Measurements from ENCODE around the gene SLC35D1.
"Not testable (repeated sequence)": the region's sequence is repeated elsewhere in the genome, so short reads cannot be mapped to it uniquely, and the experiment has no call there.

SLC35D1 gene

GRCh38 chr1:67053785-67054772 lies at the start of gene SLC35D1:
Gene SLC35D1 (minus strand): TSS chr1:67054148. CDS start chr1:67054013, 135 bp downstream.
- peak; percentile 64 for DNase-seq (ENCODE audit: low spot score)

- DNase-seq (ENCODE audit: low spot score) = no peak
These were observed 49.6 kb upstream of the SLC35D1 start for GRCh38 chr1:67103548-67103947.

DNA sequence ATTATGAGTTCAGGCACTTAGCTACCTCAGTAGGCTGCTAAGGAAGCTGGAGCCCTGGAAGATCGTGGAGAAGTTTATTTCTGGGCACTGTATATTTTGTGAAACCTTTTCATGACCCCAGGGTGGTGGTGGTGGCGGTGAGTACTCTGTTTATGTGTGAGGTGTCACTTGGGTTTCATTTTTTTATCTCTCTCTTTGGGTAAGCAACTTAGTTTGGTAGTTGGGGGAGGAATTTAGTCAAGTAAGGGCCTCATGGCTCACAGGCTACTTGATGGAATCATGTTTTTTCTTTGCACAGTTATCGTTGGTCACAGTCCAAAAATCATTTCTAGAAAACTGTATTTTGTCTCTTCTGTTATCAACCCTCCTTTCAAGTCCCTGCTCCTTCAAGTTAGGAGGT lies 46.9 kb upstream of the SLC35D1 start:
- DNase-seq (ENCODE audit: low spot score) = no peak

- no peak for DNase-seq (ENCODE audit: low spot score)
These were observed 43.4 kb upstream of the SLC35D1 start for GRCh38 chr1:67097305-67097704.

GRCh38 chr1:67094191-67094590 lies 40.2 kb upstream of the SLC35D1 start:
- no peak for DNase-seq (ENCODE audit: low spot score)

DNA sequence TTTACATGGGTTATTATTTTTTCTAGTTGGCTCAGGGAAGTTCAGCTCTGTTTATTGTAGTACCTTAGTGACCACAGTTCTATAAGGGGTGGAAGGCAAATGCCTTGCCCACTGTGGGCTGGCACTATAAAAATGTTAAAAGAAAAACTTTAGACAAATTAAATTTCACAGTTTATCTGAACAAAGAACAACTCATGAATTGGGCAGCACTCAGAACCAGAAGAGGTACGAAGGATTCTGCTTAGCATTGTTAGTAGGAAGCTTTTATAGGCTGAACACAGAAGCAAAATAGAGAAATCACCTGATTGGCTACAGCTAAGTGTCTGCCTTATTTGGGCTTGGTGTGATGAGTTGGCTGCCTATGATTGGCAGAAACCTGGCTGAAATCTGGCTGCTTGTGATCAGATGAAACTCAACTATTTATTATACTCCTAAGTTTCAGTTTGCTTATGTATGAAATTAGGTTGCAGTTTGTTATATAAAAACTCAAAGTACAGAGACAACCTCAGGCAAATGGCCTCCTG lies 35.8 kb upstream of the SLC35D1 start:
- no peak for DNase-seq (ENCODE audit: low spot score)

GRCh38 chr1:67088440-67088839 lies 34.5 kb upstream of the SLC35D1 start:
- DNase-seq (ENCODE audit: low spot score) = no peak

DNA sequence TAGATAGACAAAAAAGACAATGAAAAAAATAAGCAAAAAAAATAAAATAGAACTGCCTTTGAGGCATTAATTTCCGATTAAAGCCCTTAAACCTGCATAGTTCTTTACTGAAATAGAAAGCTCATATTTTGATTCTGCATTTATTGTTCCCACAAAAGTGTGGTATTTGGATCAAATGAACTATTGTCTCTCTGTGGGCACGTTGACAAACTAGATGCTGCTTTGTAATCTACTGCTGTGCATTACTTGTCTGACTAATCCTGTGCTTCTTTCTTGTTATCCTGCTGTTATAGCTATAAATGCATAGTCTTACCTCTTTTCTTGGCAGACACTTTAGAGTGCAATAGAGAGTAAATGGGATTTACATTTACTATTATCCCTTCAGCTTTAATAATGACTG lies 31.4 kb upstream of the SLC35D1 start:
- no peak for DNase-seq (ENCODE audit: low spot score)

DNA sequence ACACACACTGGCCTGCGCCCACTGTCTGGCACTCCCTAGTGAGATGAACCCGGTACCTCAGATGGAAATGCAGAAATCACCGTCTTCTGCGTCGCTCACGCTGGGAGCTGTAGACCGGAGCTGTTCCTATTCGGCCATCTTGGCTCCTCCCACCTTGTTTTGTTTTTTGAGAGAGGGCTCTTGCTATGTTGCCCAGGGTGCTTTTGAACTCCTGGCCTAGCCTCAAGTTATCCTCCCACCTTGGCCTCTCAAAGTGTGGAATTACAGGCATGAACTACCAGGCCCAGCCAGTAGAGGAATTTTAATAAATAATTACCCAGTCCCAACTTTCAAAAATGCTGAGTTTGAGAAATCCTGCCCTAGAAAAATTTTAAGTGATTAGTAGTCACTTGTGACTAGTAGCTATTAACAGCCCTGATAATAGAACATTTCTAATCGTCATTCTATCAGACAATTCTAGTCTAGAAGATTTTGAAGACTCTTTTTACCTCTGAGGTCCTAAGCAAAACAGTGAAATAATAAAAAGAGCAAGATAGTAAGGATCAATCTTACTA lies 30.9 kb upstream of the SLC35D1 start:
- DNase-seq (ENCODE audit: low spot score) = no peak

DNA sequence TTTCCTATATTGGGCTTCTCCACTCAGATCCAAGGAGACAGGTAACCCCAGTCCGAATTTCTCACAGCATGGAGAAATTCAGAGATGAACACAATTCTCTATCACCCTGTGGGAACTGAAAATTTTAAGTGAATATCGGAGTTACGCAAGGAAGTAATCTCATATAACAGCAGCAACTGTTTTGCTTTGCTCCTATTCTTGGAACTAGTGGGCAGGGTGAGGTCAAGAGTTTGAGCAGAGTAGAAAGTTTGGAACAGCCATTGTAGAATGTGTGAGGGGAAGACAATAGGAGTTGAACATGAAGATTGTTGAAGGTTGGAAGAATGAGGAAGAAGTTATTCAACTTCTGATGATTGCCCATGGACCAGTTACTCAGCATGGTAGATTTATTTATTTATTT lies 24.3 kb upstream of the SLC35D1 start:
- no peak for DNase-seq (ENCODE audit: low spot score)

DNA sequence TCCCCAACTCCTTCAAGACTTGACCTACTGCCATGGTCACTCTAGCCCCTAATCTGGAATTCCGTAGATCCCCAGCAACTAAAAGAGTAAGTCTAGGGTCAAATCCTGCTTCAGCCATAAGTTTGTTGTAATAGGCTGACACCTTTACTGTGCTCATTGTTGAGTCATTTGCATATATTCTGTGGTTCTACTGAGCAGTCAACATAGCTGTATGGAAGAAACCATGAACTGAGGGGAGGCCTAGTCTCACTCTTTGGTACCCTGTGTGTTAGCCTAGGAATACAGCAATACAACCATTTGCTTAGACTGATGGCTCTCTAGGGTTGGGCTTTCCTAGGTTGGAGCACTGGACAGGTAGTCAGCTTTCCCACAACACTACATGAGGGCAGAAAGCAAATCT lies 23.6 kb upstream of the SLC35D1 start:
- DNase-seq (ENCODE audit: low spot score) = no peak

DNA sequence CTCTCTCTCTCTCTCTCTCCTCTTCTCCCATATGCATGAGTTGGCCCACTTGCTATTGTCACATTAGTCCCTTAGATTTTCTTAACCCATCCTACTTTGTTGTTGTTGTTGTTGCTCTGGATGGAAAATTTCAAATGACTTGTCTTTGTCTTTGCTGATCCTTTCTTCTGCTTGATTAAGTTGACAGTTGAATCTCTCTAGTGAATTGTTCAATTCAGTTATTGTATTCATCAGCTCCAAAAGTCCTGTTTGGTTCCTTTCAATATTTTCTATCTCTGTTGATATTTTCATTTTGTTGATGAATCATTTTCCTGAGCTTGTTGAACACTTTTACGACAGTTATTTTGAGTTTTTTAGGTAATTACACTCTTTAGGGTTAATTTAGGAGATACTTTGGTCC lies 18.8 kb upstream of the SLC35D1 start:
- no peak for DNase-seq (ENCODE audit: low spot score)

GRCh38 chr1:67067655-67068054 lies 13.7 kb upstream of the SLC35D1 start:
- not testable (repeated sequence) for DNase-seq (ENCODE audit: low spot score)

DNA sequence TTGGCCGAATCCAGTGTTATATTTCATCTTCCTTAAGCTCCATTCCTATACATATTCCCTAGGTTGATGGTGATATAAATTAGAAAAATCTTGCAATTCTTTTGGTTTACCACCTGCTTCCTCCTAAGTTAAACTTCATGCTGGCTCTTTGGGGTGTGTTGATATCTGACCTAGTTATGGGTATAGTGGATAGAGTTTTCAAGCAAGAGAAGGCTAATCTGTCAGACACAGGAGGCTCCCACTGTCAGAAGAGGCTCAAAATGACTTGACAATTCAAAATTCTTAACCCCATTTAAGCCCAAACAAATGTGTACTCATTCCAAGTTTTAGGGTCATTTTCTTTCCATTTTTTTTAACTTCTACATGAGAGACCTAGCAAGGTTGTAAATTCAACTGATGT lies 8.5 kb upstream of the SLC35D1 start:
- no peak for DNase-seq (ENCODE audit: low spot score)

DNA sequence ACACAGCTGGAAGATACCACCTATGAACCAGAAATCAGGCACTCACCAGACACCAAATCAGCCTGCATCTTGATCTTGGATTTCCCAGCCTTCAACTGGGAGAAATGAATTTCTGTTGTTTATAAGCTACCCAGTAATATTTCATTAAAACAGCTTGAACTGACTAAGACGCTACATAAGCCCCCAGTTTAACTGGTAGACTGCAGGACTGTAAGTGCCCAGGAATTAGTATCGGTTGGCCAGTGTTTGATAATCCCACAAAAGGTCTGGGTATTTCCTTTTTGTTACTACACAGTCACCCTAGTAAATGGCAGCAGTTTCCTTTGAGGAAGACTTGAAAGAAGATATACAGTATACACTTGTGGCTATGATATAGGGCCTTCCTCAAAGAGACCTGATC lies 7.3 kb upstream of the SLC35D1 start:
- no peak for DNase-seq (ENCODE audit: low spot score)

DNA sequence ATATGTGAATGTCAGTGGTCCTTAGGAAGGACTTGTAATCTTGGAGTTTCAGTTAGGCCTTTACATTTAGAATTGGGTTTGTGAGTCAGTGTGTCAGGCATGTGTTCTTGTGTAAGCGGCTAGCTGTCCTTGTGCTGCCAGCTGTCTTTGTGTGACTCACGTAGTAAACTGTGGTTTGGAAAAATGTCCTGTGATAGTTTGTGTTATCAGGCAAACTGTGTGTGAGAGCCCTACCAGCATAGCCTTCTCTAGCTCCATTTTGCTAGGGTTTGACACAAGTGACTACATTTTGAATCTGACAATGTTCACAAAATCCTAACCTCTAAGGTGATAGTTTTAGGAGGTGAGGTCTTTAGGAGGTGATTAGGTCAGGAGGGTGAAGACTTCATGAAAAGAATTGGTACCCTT lies 6.9 kb upstream of the SLC35D1 start:
- DNase-seq (ENCODE audit: low spot score) = no peak

GRCh38 chr1:67059346-67059745 lies 5.4 kb upstream of the SLC35D1 start:
- DNase-seq (ENCODE audit: low spot score) = no peak

DNA sequence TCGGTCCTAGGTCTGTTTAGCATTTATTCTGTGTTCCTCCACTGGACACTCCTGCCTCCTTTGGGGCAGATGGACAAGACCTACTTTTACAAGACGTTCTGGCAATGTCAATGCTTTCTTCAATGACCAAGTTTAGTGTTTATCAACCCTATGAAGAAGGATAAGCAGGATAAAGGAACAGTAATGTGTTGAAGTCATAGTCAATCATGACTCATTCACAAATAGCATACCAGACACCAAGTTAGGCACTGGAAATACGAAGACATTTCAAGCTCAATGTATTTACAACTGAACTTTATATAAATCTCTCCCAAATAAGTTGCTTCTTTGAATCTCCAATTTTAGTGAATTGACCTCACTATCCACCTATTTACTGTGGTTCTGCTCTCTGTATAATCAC lies 4.8 kb upstream of the SLC35D1 start:
- no peak for DNase-seq (ENCODE audit: low spot score)

DNA sequence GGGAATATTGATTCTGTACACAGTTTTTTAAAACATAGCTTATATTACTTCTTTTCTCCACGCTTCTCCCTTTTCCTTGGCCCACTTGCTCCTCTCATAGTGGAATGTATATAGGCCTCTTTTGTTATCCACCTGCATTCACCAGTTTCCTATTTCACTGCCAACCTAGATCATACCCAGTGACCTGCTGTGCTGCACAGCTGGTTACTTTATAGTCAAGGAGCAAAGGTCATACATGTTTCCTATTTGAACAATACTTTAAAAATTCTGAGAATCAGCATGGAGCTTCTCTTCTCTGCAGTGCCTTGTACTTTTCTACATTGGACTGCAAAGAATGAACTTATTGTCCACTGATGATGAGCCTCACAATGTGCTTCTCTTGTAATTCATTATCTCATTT lies 4.3 kb upstream of the SLC35D1 start:
- no peak for DNase-seq (ENCODE audit: low spot score)

DNA sequence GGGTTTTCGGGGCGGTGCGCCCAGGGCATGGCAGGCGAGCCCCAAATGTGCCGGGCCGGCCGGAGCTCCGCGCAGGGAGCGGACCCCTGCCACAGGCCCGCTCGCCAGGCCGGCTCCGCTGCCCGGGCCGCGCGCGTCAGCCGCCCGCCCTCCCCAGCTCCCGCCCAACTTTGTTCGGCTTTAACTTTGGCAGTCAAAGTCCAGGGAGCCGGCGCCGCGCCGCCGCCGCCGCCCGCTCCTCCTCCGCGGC lies 488 bp downstream of the SLC35D1 start:
- DNase-seq (ENCODE audit: low spot score) = no peak

DNA sequence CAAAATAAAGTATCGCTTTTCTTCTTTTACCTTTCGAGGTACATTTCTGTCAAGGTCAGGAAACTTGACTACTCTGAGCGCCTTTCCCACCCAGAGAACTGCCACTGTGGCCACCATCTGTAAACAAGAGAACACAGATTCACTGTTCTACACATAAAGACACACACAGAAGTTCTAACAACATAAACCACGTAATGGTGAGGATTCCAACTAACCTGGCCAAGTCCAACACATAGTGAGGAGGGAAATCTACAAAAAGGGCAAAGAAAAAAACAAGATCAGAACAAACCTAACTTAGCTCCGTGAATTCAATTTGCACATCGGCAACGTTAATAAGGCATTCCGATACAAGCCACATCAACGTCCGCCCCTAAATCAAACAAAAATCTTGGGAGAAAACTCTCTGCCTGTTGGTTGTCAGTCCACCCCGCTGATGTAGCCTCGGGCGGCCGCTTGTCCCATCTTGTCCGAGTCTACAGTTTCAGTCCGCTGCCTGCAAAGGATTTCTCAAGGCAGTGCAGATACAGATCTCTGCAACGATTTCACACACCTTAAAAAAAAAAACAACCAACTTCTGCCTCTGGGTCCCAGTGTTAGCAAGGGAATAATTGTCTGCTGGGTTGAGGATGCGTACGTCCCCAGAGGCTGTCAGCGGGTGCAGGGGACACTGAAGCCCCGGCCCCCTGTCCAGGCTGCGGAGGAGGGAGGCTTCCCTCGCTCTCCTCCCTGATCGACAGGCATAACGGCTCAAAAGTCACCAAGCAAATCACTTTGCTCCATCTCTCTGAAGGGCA lies 1.0 kb downstream of the SLC35D1 start:
- peak; percentile 16 for DNase-seq (ENCODE audit: low spot score)

- no peak for DNase-seq (ENCODE audit: low spot score)
These were observed 2.8 kb downstream of the SLC35D1 start for GRCh38 chr1:67051196-67051595.

All from CD4-positive, alpha-beta T cell treated with Interleukin-2 at 100 ng/mL for 4 hours (primary cell).